NCI-H774 (cell line): ENCODE results near the gene HARBI1.

ENCODE experiments used
- DNase-seq: peaks from one replicate; lab custom pipeline; 2025; lab: John Stamatoyannopoulos, UW

Gene HARBI1

GRCh38 chr11:46633291-46634217 is 16.5 kb upstream of the HARBI1 start:
- DNase-seq, result no peak

- DNase-seq, result no peak
Measured at GRCh38 chr11:46632502-46632901, 15.5 kb upstream of the HARBI1 start.

GRCh38 chr11:46631676-46632075 is 14.6 kb upstream of the HARBI1 start:
- DNase-seq, result no peak

- DNase-seq, result no peak
Measured at GRCh38 chr11:46630237-46630636, 13.2 kb upstream of the HARBI1 start.

- DNase-seq, result no peak
Measured at GRCh38 chr11:46628961-46629360, 11.9 kb upstream of the HARBI1 start.

- DNase-seq, result no peak
Measured at GRCh38 chr11:46625406-46625805, 8.4 kb upstream of the HARBI1 start.

GRCh38 chr11:46618837-46619236 is 1.8 kb upstream of the HARBI1 start:
- no peak for DNase-seq

- no peak for DNase-seq
Measured at GRCh38 chr11:46617972-46618314, 916 bp upstream of the HARBI1 start.

- no peak for DNase-seq
Measured at GRCh38 chr11:46616551-46617133, 385 bp downstream of the HARBI1 start.

- no peak for DNase-seq
Measured at GRCh38 chr11:46615756-46616155, 1.3 kb downstream of the HARBI1 start.

- no peak for DNase-seq
Measured at GRCh38 chr11:46612326-46612725, 4.7 kb downstream of the HARBI1 start.

- no peak for DNase-seq
Measured at GRCh38 chr11:46611526-46612304, 5.3 kb downstream of the HARBI1 start.

GRCh38 chr11:46609386-46609785 is 7.6 kb downstream of the HARBI1 start:
- DNase-seq, result no peak

- no peak for DNase-seq
Measured at GRCh38 chr11:46607516-46607915, 9.5 kb downstream of the HARBI1 start.

GRCh38 chr11:46604796-46605195 is 12.2 kb downstream of the HARBI1 start:
- no peak for DNase-seq

- DNase-seq, result no peak
Measured at GRCh38 chr11:46603704-46604308, 13.2 kb downstream of the HARBI1 start.

- DNase-seq, result no peak
Measured at GRCh38 chr11:46601129-46601528, 15.9 kb downstream of the HARBI1 start.

- DNase-seq, result no peak
Measured at GRCh38 chr11:46600194-46600960, 16.6 kb downstream of the HARBI1 start.

GRCh38 chr11:46599340-46600193 is 17.5 kb downstream of the HARBI1 start:
- DNase-seq, result no peak

- no peak for DNase-seq
Measured at GRCh38 chr11:46597609-46598219, 19.3 kb downstream of the HARBI1 start.
